Thyroid gland (tissue), 4 donors: ENCODE results near the gene CHST11.

ENCODE experiments used
- POLR2A ChIP-seq, 2 donors: fragments of 450-650 bp; IDR thresholded peaks; one replicate each; pipeline ENCODE4 v1.6.1; 2017; ENCODE audit warnings: antibody characterized with exemption in 2 of 2, mild to moderate bottlenecking in 2 of 2, moderate library complexity in 1 of 2
- TF ChIP-seq, protein P1 (sequence below), 6 experiments: fragments of 200-600 bp in 3 of 6; fragments of 450-650 bp in 3 of 6; sonication (generic) in 3 of 6; IDR thresholded peaks; one replicate each; pipeline ENCODE4 v1.5.1; 2016 to 2019; ENCODE audit warnings: antibody characterized with exemption in 6 of 6, mild to moderate bottlenecking in 2 of 6, inconsistent platforms in 1 of 6, moderate library complexity in 1 of 6

DNA sequence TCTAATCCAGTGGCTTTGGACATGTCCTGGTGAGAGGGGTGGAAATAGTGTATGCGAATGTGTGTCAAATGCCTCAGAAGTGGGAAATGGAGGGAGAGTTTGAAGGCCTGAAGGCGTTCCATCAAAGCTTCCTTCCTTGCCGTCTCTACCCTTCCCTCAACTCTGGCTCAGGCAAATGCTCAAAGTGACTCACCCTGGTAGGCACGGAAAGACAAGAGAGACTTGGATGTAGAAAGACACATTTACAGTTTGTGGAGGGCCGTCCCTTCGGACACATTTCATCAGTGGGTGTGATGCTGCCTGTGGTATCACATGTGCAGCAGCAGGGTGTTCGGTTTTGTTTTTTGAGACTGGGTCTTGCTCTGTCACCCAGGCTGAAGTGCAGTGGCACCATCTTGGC, 36.7 kb downstream of the CHST11 start:
- TF ChIP-seq, protein P1, sequence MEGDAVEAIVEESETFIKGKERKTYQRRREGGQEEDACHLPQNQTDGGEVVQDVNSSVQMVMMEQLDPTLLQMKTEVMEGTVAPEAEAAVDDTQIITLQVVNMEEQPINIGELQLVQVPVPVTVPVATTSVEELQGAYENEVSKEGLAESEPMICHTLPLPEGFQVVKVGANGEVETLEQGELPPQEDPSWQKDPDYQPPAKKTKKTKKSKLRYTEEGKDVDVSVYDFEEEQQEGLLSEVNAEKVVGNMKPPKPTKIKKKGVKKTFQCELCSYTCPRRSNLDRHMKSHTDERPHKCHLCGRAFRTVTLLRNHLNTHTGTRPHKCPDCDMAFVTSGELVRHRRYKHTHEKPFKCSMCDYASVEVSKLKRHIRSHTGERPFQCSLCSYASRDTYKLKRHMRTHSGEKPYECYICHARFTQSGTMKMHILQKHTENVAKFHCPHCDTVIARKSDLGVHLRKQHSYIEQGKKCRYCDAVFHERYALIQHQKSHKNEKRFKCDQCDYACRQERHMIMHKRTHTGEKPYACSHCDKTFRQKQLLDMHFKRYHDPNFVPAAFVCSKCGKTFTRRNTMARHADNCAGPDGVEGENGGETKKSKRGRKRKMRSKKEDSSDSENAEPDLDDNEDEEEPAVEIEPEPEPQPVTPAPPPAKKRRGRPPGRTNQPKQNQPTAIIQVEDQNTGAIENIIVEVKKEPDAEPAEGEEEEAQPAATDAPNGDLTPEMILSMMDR (IDR thresholded peaks at IDR 0.05) = no peak
- TF ChIP-seq POLR2A (IDR thresholded peaks at IDR 0.05) = no peak
